ENCODE results near the gene LHX3. TPM values are rescaled to one million over a fixed set of nuclear protein-coding genes. Genes with fewer than 3 reads are reported as not detected.

Gene LHX3
- total and polyA plus RNA-seq, 2 of the 8 experiments (the other 6 are each of a cell fraction or from before 2014, with no cell fraction given), result 0.02 TPM; not detected in 1

DNA sequence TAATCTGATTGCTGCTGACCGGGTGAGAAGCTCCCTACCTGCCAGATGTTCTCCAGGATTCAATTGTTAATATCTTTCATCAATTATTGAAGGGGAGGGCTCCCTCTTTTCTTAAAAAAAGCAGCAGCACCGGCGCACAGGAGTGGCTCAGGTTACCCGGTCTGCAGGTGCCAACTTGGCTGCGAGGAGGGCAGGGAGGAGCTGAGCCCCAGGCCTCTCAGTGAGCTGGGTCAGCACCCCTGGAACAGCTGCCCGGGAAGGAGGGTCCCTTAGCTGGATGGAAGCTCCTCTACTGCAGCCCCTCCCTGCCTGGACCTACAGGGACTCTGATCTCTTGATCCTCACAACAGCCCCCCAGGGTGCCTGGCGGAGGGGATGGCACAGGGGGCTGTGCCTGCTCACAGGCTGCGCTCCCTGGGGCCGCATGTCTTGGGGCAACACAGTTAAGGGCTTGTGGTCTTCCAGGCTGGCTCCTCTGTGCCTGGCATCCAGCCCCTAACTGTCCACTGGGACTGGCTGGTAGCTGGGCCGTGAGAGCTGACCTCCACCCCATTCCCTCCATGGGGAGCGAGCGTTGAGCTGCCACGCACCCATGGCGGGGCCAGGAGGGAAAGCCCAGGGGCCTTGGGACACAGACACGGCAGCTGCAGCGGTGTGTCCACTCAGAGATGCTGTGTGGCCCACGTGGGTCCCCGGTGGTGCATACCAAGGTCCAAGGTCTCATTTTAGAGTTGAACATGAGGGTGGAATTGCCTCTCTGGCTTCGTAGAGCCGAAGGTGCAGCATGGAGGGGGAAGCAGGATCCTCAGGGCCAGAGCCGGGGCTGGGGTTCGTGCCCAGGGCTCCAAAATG lies 57.7 kb downstream of the LHX3 start (continued):
- TF ChIP-seq SIX5 (IDR thresholded peaks at IDR 0.05; ENCODE audit: low read depth, low read length) (no peak), TCF12 (IDR thresholded peaks at IDR 0.05; ENCODE audit: low read depth, low read length) (no peak), MAFK (IDR thresholded peaks at IDR 0.05; ENCODE audit: low read depth, low read length) (no peak), SUZ12 (IDR thresholded peaks at IDR 0.05; ENCODE audit: low read length) (no peak), POLR2A (IDR thresholded peaks at IDR 0.05; ENCODE audit: control extremely low read depth in 1 of 2, low read depth in 2 of 2, low read length in 2 of 2) (no peak)

Other genes starting within 250 kb of the LHX3 start
- 59.3 and 63.1 TPM in 2 replicates for gene UBAC1, start 243.8 kb downstream of the LHX3 start, total RNA-seq (2021; fragmentation: NEBNext Ultra II Directional; extraction: Animal tissue kit (Norgen Biotek cat#: 25700))
- gene UBAC1, start 243.8 kb downstream of the LHX3 start, polyA plus RNA-seq (2011; rRNA removed), result 85.2 and 105 TPM in 2 replicates
- 13.6 and 14.0 TPM in 2 replicates for gene NACC2, start 109.8 kb downstream of the LHX3 start, total RNA-seq (2021; fragmentation: NEBNext Ultra II Directional; extraction: Animal tissue kit (Norgen Biotek cat#: 25700))
- 8.3 and 14.9 TPM in 2 replicates for gene NACC2, start 109.8 kb downstream of the LHX3 start, polyA plus RNA-seq (2011; rRNA removed)
- gene TMEM250, start 86.3 kb downstream of the LHX3 start, total RNA-seq (2021; fragmentation: NEBNext Ultra II Directional; extraction: Animal tissue kit (Norgen Biotek cat#: 25700)), result 34.9 and 35.3 TPM in 2 replicates
- gene TMEM250, start 86.3 kb downstream of the LHX3 start, polyA plus RNA-seq (2011; rRNA removed), result 22.3 and 36.1 TPM in 2 replicates
- gene QSOX2, start 40.7 kb upstream of the LHX3 start, total RNA-seq (2021; fragmentation: NEBNext Ultra II Directional; extraction: Animal tissue kit (Norgen Biotek cat#: 25700)), result 27.5 and 28.6 TPM in 2 replicates
- gene QSOX2, start 40.7 kb upstream of the LHX3 start, polyA plus RNA-seq (2011; rRNA removed), result 18.0 and 21.8 TPM in 2 replicates
- gene CCDC187, start 99.0 kb upstream of the LHX3 start, total RNA-seq (2021; fragmentation: NEBNext Ultra II Directional; extraction: Animal tissue kit (Norgen Biotek cat#: 25700)), result not detected in 2 replicates
- 0.02 TPM in 2 replicates for gene CCDC187, start 99.0 kb upstream of the LHX3 start, polyA plus RNA-seq (2011; rRNA removed)
- gene GPSM1, start 122.4 kb upstream of the LHX3 start, total RNA-seq (2021; fragmentation: NEBNext Ultra II Directional; extraction: Animal tissue kit (Norgen Biotek cat#: 25700)), result 15.7 and 18.0 TPM in 2 replicates
- gene GPSM1, start 122.4 kb upstream of the LHX3 start, polyA plus RNA-seq (2011; rRNA removed), result 12.8 and 19.8 TPM in 2 replicates
- gene DNLZ, start 158.6 kb upstream of the LHX3 start, total RNA-seq (2021; fragmentation: NEBNext Ultra II Directional; extraction: Animal tissue kit (Norgen Biotek cat#: 25700)), result 17.9 and 19.0 TPM in 2 replicates
- 11.6 and 13.6 TPM in 2 replicates for gene DNLZ, start 158.6 kb upstream of the LHX3 start, polyA plus RNA-seq (2011; rRNA removed)
- 0.88 and 1.1 TPM in 2 replicates for gene CARD9, start 168.5 kb upstream of the LHX3 start, total RNA-seq (2021; fragmentation: NEBNext Ultra II Directional; extraction: Animal tissue kit (Norgen Biotek cat#: 25700))
- 0.13 and 0.15 TPM in 2 replicates for gene CARD9, start 168.5 kb upstream of the LHX3 start, polyA plus RNA-seq (2011; rRNA removed)
- 15.1 and 18.1 TPM in 2 replicates for gene SNAPC4, start 195.0 kb upstream of the LHX3 start, total RNA-seq (2021; fragmentation: NEBNext Ultra II Directional; extraction: Animal tissue kit (Norgen Biotek cat#: 25700))
- 6.9 and 10.0 TPM in 2 replicates for gene SNAPC4, start 195.0 kb upstream of the LHX3 start, polyA plus RNA-seq (2011; rRNA removed)
- 102 and 110 TPM in 2 replicates for gene ENTR1, start 205.5 kb upstream of the LHX3 start, total RNA-seq (2021; fragmentation: NEBNext Ultra II Directional; extraction: Animal tissue kit (Norgen Biotek cat#: 25700))
- 65.2 and 80.3 TPM in 2 replicates for gene ENTR1, start 205.5 kb upstream of the LHX3 start, polyA plus RNA-seq (2011; rRNA removed)
- gene PMPCA, start 205.5 kb upstream of the LHX3 start, total RNA-seq (2021; fragmentation: NEBNext Ultra II Directional; extraction: Animal tissue kit (Norgen Biotek cat#: 25700)), result 88.2 and 89.2 TPM in 2 replicates
- 60.0 and 78.1 TPM in 2 replicates for gene PMPCA, start 205.5 kb upstream of the LHX3 start, polyA plus RNA-seq (2011; rRNA removed)
- gene INPP5E, start 234.7 kb upstream of the LHX3 start, total RNA-seq (2021; fragmentation: NEBNext Ultra II Directional; extraction: Animal tissue kit (Norgen Biotek cat#: 25700)), result 11.3 and 11.5 TPM in 2 replicates
- gene INPP5E, start 234.7 kb upstream of the LHX3 start, polyA plus RNA-seq (2011; rRNA removed), result 8.7 and 14.3 TPM in 2 replicates

All from H1 (cell line).